Measurements from ENCODE around the gene MYO3B. TPM values are rescaled to one million over a fixed set of nuclear protein-coding genes. Genes with fewer than 3 reads are reported as not detected.
A peak's percentile ranks its signal among the peaks of the same experiment; 100 is the strongest.

MYO3B gene
- polyA plus RNA-seq, 1 of the 3 experiments (the other 2 are of a cell fraction) = not detected

- peaks cover 0 to 5% of the 10 kb centered on the region in 2 experiments; a peak in 2 of 4 replicates for H3K4me1 ChIP-seq (ENCODE audit: control insufficient read depth in 1 of 2, insufficient read depth in 2 of 2, low read depth in 1 of 2, low read length in 1 of 2)
- no peaks in the 10 kb centered on the region for H3F3A ChIP-seq (replicated peaks; ENCODE audit: insufficient read depth)
- H4K20me1 ChIP-seq (ENCODE audit: insufficient read depth) = no peaks in the 10 kb centered on the region
- peak; percentile 17; the same call in 1 of the 2 replicates for TF ChIP-seq RCOR1 (IDR thresholded peaks at IDR 0.05; ENCODE audit: low read length)
- TF ChIP-seq MEF2A (IDR thresholded peaks at IDR 0.05; ENCODE audit: borderline replicate concordance, low read depth) = no peak
- no peak for TF ChIP-seq TEAD4 (IDR thresholded peaks at IDR 0.05; ENCODE audit: borderline replicate concordance, insufficient read depth)
- TF ChIP-seq GATA2 (CRISPR knock-in tag; IDR thresholded peaks at IDR 0.05) = peak; percentile 82
- H3K4me3 ChIP-seq (ENCODE audit: low read depth in 2 of 2, low read length in 1 of 2) = peak overlapping the region in 1 of 2 experiments; percentile 14; a peak in 1 of 4 replicates
- no peaks in the 10 kb centered on the region for H3K9me3 ChIP-seq
- no peaks in the 10 kb centered on the region for H3K79me2 ChIP-seq (ENCODE audit: insufficient read depth)
- ChIA-PET CTCF (interaction anchor here (0.9 to 4.5 kb wide), 41 partner anchors 9 to 785 kb away, joined by 3 to 94 read pairs (median 6); partner anchors contain the start of genes ERICH2 and GAD1), POLR2A (no interaction called here)
- no peaks in the 10 kb centered on the region for H3K36me3 ChIP-seq (replicated peaks in 1 of 2; ENCODE audit: control insufficient read depth in 1 of 2, insufficient read depth in 2 of 2, low read length in 1 of 2)
- no peak overlapping the region for H2AFZ ChIP-seq (ENCODE audit: low read depth)
- no peak overlapping the region for H3K9ac ChIP-seq
- no peak overlapping the region for H3K27ac ChIP-seq (ENCODE audit: low read depth in 2 of 2, low read length in 1 of 2)
- peak; percentile 54 for DNase-seq
- H3K9me2 ChIP-seq = no peaks in the 10 kb centered on the region
- H3K27me3 ChIP-seq (ENCODE audit: insufficient read depth) = no peaks in the 10 kb centered on the region
- WGBS (ENCODE audit: low lambda C conversion rate) = 18% methylated on average over 2 of the region's 2 CpGs
- H3K4me2 ChIP-seq = 0 out of 2 replicates have a peak overlapping the region, but pooled peaks have one; percentile 7
Observed at GRCh38 chr2:170236680-170237047, 58.7 kb downstream of the MYO3B start.

GRCh38 chr2:170237572-170238120 is 59.7 kb downstream of the MYO3B start:
- Histone ChIP-seq H3K79me2 (ENCODE audit: insufficient read depth) (no peaks in the 10 kb centered on the region), H3K9me3 (no peaks in the 10 kb centered on the region), H2AFZ (ENCODE audit: low read depth) (no peak overlapping the region), H3K27ac (ENCODE audit: low read depth in 2 of 2, low read length in 1 of 2) (no peak overlapping the region), H3K4me3 (ENCODE audit: low read depth in 2 of 2, low read length in 1 of 2) (no peak overlapping the region), H3F3A (replicated peaks; ENCODE audit: insufficient read depth) (no peaks in the 10 kb centered on the region), H3K4me2 (no peak overlapping the region), H3K4me1 (ENCODE audit: control insufficient read depth in 1 of 2, insufficient read depth in 2 of 2, low read depth in 1 of 2, low read length in 1 of 2) (peaks cover 0 to 5% of the 10 kb centered on the region in 2 experiments; a peak in 2 of 4 replicates), H3K36me3 (replicated peaks in 1 of 2; ENCODE audit: control insufficient read depth in 1 of 2, insufficient read depth in 2 of 2, low read length in 1 of 2) (no peaks in the 10 kb centered on the region), H3K9me2 (no peaks in the 10 kb centered on the region), H4K20me1 (ENCODE audit: insufficient read depth) (no peaks in the 10 kb centered on the region), H3K9ac (no peak overlapping the region), H3K27me3 (ENCODE audit: insufficient read depth) (no peaks in the 10 kb centered on the region)
- DNase-seq = no peak
- ChIA-PET CTCF (interaction anchor here (0.6 to 4.5 kb wide), 12 partner anchors 11 to 828 kb away, joined by 3 to 94 read pairs (median 16); partner anchors contain the start of gene GAD1), POLR2A (no interaction called here)
- TF ChIP-seq TAF1 (IDR thresholded peaks at IDR 0.05; ENCODE audit: borderline replicate concordance, low read depth, low read length) (no peak), FOXM1 (IDR thresholded peaks at IDR 0.05; ENCODE audit: low read depth) (no peak), SIN3A (IDR thresholded peaks at IDR 0.05; ENCODE audit: borderline replicate concordance, low read depth, low read length) (no peak)
- WGBS (ENCODE audit: low lambda C conversion rate) = 60% methylated on average over 4 of the region's 4 CpGs

GRCh38 chr2:170238776-170239175 is 60.8 kb downstream of the MYO3B start:
- no peak overlapping the region for H3K27ac ChIP-seq (ENCODE audit: low read depth in 2 of 2, low read length in 1 of 2)
- no peaks in the 10 kb centered on the region for H3F3A ChIP-seq (replicated peaks; ENCODE audit: insufficient read depth)
- H2AFZ ChIP-seq (ENCODE audit: low read depth) = no peak overlapping the region
- H4K20me1 ChIP-seq (ENCODE audit: insufficient read depth) = no peaks in the 10 kb centered on the region
- H3K9me2 ChIP-seq = no peaks in the 10 kb centered on the region
- no peak overlapping the region for H3K4me2 ChIP-seq
- H3K4me3 ChIP-seq (ENCODE audit: low read depth in 2 of 2, low read length in 1 of 2) = no peak overlapping the region
- ChIA-PET POLR2A (no interaction called here), CTCF (interaction anchor here (0.9 kb wide), 1 partner anchor 171 kb away, joined by 3 read pairs; no protein-coding TSS in a partner anchor)
- WGBS (ENCODE audit: low lambda C conversion rate) = 77% methylated on average over 4 of the region's 4 CpGs
- H3K9me3 ChIP-seq = no peaks in the 10 kb centered on the region
- H3K9ac ChIP-seq = no peak overlapping the region
- H3K79me2 ChIP-seq (ENCODE audit: insufficient read depth) = no peaks in the 10 kb centered on the region
- no peaks in the 10 kb centered on the region for H3K36me3 ChIP-seq (replicated peaks in 1 of 2; ENCODE audit: control insufficient read depth in 1 of 2, insufficient read depth in 2 of 2, low read length in 1 of 2)
- no peaks in the 10 kb centered on the region for H3K27me3 ChIP-seq (ENCODE audit: insufficient read depth)
- H3K4me1 ChIP-seq (ENCODE audit: control insufficient read depth in 1 of 2, insufficient read depth in 2 of 2, low read depth in 1 of 2, low read length in 1 of 2) = peaks cover 0 to 5% of the 10 kb centered on the region in 2 experiments; a peak in 2 of 4 replicates
- no peak for DNase-seq
- TF ChIP-seq TAF1 (IDR thresholded peaks at IDR 0.05; ENCODE audit: borderline replicate concordance, low read depth, low read length) = no peak
- no peak for TF ChIP-seq EZH2phosphoT487 (IDR thresholded peaks at IDR 0.05; ENCODE audit: borderline replicate concordance, low read depth)
- no peak for TF ChIP-seq FOSL2 (IDR thresholded peaks at IDR 0.05; ENCODE audit: borderline replicate concordance, low read depth)
- no peak for TF ChIP-seq MXI1 (IDR thresholded peaks at IDR 0.05; ENCODE audit: low read depth, low read length)
- no peak for TF ChIP-seq CTCF (IDR thresholded peaks at IDR 0.05)
- TF ChIP-seq REST (IDR thresholded peaks at IDR 0.05; ENCODE audit: low read depth, low read length) = no peak
- no peak for TF ChIP-seq ZBTB33 (IDR thresholded peaks at IDR 0.05; ENCODE audit: borderline replicate concordance, low read depth)

All from SK-N-SH (cell line).